Tibial artery (tissue), 4 donors: ENCODE measurements around the gene YWHAB.

Source experiments
- DNase-seq, 2 donors: peaks; one replicate each; pipeline ENCODE4 v3.0.0-alpha.2; 2019
- H3K27ac ChIP-seq, 2 donors: fragments of 200-600 bp; sonication (generic) in 1 of 2; 1 replicate in 1 of 2; 2 replicates in 1 of 2; pipeline ENCODE4 v1.5.1; 2018 to 2019; ENCODE audit warnings: mild to moderate bottlenecking in 1 of 2
- H3K27me3 ChIP-seq, 2 donors: fragments of 200-600 bp; sonication (generic) in 1 of 2; one replicate each; pipeline versions ENCODE4 v1.5.1 to v1.6.0; 2016 to 2019
- H3K36me3 ChIP-seq, 3 donors: fragments of 200-600 bp; sonication (generic) in 2 of 3; one replicate each; pipeline ENCODE4 v1.5.1; 2016 to 2019; ENCODE audit warnings: mild to moderate bottlenecking in 2 of 3
- H3K4me1 ChIP-seq, 4 donors: fragments of 200-600 bp; sonication (generic) in 2 of 4; 1 replicate in 3 of 4; 2 replicates in 1 of 4; pipeline ENCODE4 v1.5.1; 2016 to 2019
- H3K4me3 ChIP-seq, 2 donors: fragments of 200-600 bp; sonication (generic) in 1 of 2; 1 replicate in 1 of 2; 2 replicates in 1 of 2; pipeline ENCODE4 v1.5.1; 2018 to 2019; ENCODE audit warnings: mild to moderate bottlenecking in 2 of 2
- H3K9me3 ChIP-seq, 3 donors: fragments of 200-600 bp; sonication (generic) in 1 of 3; one replicate each; pipeline ENCODE4 v1.5.1; 2016 to 2019
- CTCF ChIP-seq, 2 experiments: fragments of 200-600 bp in 1 of 2; fragments of 450-650 bp in 1 of 2; IDR thresholded peaks; one replicate each; pipeline ENCODE4 v1.5.1; 2017 to 2019; ENCODE audit warnings: antibody characterized with exemption in 2 of 2, mild to moderate bottlenecking in 1 of 2, moderate library complexity in 1 of 2
- intact Hi-C: fragments of 100-400 bp; cut with DNase I; formaldehyde crosslinking; loops from one replicate; pipeline ENCODE4 v1.15.0; 2023; ENCODE audit warnings: low total_unique reads

YWHAB gene

GRCh38 chr20:44909872-44910689, 24.6 kb downstream of the YWHAB start, which contains the start of gene PABPC1L:
Gene PABPC1L (plus strand): TSS chr20:44910060. CDS start chr20:44910144, 84 bp downstream.
- Histone ChIP-seq H3K27me3 (no peaks in the 10 kb centered on the region), H3K36me3 (peaks cover 22 to 56% (median 27%) of the 10 kb centered on the region in 3 donors), H3K4me3 (peak within 1 kb of the TSS; percentile 57 to 67), H3K27ac (peak within 1 kb of the TSS in 1 of 2 donors; percentile 26), H3K4me1 (peaks cover 0 to 19% (median 13%) of the 10 kb centered on the region in 4 donors), H3K9me3 (no peaks in the 10 kb centered on the region)
- intact Hi-C loops = no loop called here
- TF ChIP-seq CTCF (IDR thresholded peaks at IDR 0.05) = no peak
- peak in 1 of 2 donors; percentile 53 for DNase-seq

GRCh38 chr20:44910690-44911262, 25.3 kb downstream of the YWHAB start:
- Histone ChIP-seq H3K36me3 (peaks cover 15 to 49% (median 21%) of the 10 kb centered on the region in 3 donors), H3K27me3 (no peaks in the 10 kb centered on the region), H3K4me3 (peak overlapping the region; percentile 57 to 67), H3K9me3 (no peaks in the 10 kb centered on the region), H3K4me1 (peaks cover 0 to 19% (median 13%) of the 10 kb centered on the region in 4 donors), H3K27ac (no peak overlapping the region)
- DNase-seq = no peak
- intact Hi-C loops = no loop called here
- TF ChIP-seq CTCF (IDR thresholded peaks at IDR 0.05) = no peak

GRCh38 chr20:44911264-44911921, 25.9 kb downstream of the YWHAB start:
- no peaks in the 10 kb centered on the region for H3K9me3 ChIP-seq
- H3K4me3 ChIP-seq = no peak overlapping the region
- TF ChIP-seq CTCF (IDR thresholded peaks at IDR 0.05) = no peak
- peaks cover 9 to 46% (median 15%) of the 10 kb centered on the region in 3 donors for H3K36me3 ChIP-seq
- peaks cover 0 to 19% (median 13%) of the 10 kb centered on the region in 4 donors for H3K4me1 ChIP-seq
- no peak overlapping the region for H3K27ac ChIP-seq
- no peak for DNase-seq
- intact Hi-C loops = no loop called here
- H3K27me3 ChIP-seq = no peaks in the 10 kb centered on the region

- H3K4me1 ChIP-seq = peaks cover 0 to 19% (median 13%) of the 10 kb centered on the region in 4 donors
- no peak for TF ChIP-seq CTCF (IDR thresholded peaks at IDR 0.05)
- no peak for DNase-seq
- H3K27me3 ChIP-seq = no peaks in the 10 kb centered on the region
- peaks cover 1 to 44% (median 7%) of the 10 kb centered on the region in 3 donors for H3K36me3 ChIP-seq
- intact Hi-C loops = no loop called here
- no peak overlapping the region for H3K27ac ChIP-seq
- H3K4me3 ChIP-seq = no peak overlapping the region
- no peaks in the 10 kb centered on the region for H3K9me3 ChIP-seq
These were observed 26.7 kb downstream of the YWHAB start for GRCh38 chr20:44912189-44912588.

- TF ChIP-seq CTCF (IDR thresholded peaks at IDR 0.05) = no peak
- Histone ChIP-seq H3K27me3 (no peaks in the 10 kb centered on the region), H3K27ac (no peak overlapping the region), H3K36me3 (peaks cover 0 to 39% (median 0%) of the 10 kb centered on the region in 3 donors), H3K9me3 (no peaks in the 10 kb centered on the region), H3K4me3 (no peak overlapping the region), H3K4me1 (peaks cover 0 to 11% (median 7%) of the 10 kb centered on the region in 4 donors)
- intact Hi-C loops = no loop called here
- DNase-seq = no peak
These were observed 29.4 kb downstream of the YWHAB start for GRCh38 chr20:44914924-44915323.
